ENCODE measurements around the gene GSC. TPM values are rescaled to one million over a fixed set of nuclear protein-coding genes. Genes with fewer than 3 reads are reported as not detected.
A peak's percentile ranks its signal among the peaks of the same experiment; 100 is the strongest.

GSC gene
- total and polyA plus RNA-seq, 12 donors = 0.06 to 0.54 (median 0.31) TPM; not detected in 5

GRCh38 chr14:94793901-94794300 is 24.0 kb upstream of the GSC start:
- Histone ChIP-seq H3K27me3 (peaks cover 0 to 62% (median 45%) of the 10 kb centered on the region in 7 donors), H3K4me1 (no peaks in the 10 kb centered on the region), H3K9me3 (no peaks in the 10 kb centered on the region), H3K27ac (no peak overlapping the region), H3K4me3 (no peak overlapping the region), H3K36me3 (no peaks in the 10 kb centered on the region)
- ATAC-seq (no peak), DNase-seq (no peak)
- WGBS, 2 donors = 87 to 90% methylated on average over 7 of the region's 7 CpGs
- TF ChIP-seq CTCF (IDR thresholded peaks at IDR 0.05) = no peak
- intact Hi-C loops (cut with DNase I) = no loop called here

- H3K36me3 ChIP-seq = no peaks in the 10 kb centered on the region
- ATAC-seq = peak in 1 of 8 donors; percentile 13
- H3K27me3 ChIP-seq = peaks cover 0 to 63% (median 57%) of the 10 kb centered on the region in 7 donors
- H3K4me3 ChIP-seq = no peak overlapping the region
- TF ChIP-seq CTCF (IDR thresholded peaks at IDR 0.05) = no peak
- no peak overlapping the region for H3K27ac ChIP-seq
- DNase-seq = no peak
- intact Hi-C loops (cut with DNase I) = no loop called here
- no peaks in the 10 kb centered on the region for H3K4me1 ChIP-seq
- H3K9me3 ChIP-seq = no peaks in the 10 kb centered on the region
- WGBS, 2 donors = 75 to 83% methylated on average over 10 of the region's 10 CpGs
Observed at GRCh38 chr14:94787655-94788054, 17.7 kb upstream of the GSC start.

GRCh38 chr14:94787092-94787491 is 17.2 kb upstream of the GSC start:
- Histone ChIP-seq H3K9me3 (no peaks in the 10 kb centered on the region), H3K27me3 (peaks cover 0 to 68% (median 54%) of the 10 kb centered on the region in 7 donors), H3K4me1 (no peaks in the 10 kb centered on the region), H3K36me3 (no peaks in the 10 kb centered on the region), H3K4me3 (no peak overlapping the region), H3K27ac (no peak overlapping the region)
- ATAC-seq (peak in 2 of 8 donors; percentile 29 to 38), DNase-seq (no peak)
- intact Hi-C loops (cut with DNase I) = no loop called here
- no peak for TF ChIP-seq CTCF (IDR thresholded peaks at IDR 0.05)
- 27 to 35% methylated on average over 5 of the region's 5 CpGs for WGBS, 2 donors

- H3K27ac ChIP-seq = no peak overlapping the region
- DNase-seq (no peak), ATAC-seq (no peak)
- no peak overlapping the region for H3K4me3 ChIP-seq
- WGBS, 2 donors = 46 to 48% methylated on average over 8 of the region's 8 CpGs
- TF ChIP-seq CTCF (IDR thresholded peaks at IDR 0.05) = no peak
- intact Hi-C loops (cut with DNase I) = no loop called here
- H3K9me3 ChIP-seq = no peaks in the 10 kb centered on the region
- peaks cover 0 to 4% (median 0%) of the 10 kb centered on the region in 9 donors for H3K4me1 ChIP-seq
- no peaks in the 10 kb centered on the region for H3K36me3 ChIP-seq
- H3K27me3 ChIP-seq = peaks cover 5 to 91% (median 78%) of the 10 kb centered on the region in 7 donors
Observed at GRCh38 chr14:94780536-94781399, 10.9 kb upstream of the GSC start.
